HEK293T (cell line): ENCODE measurements around the gene SIX4.

Experiments used
- CTCF ChIA-PET: fragments of 350-600 bp; formaldehyde crosslinking; extraction: SDS; loops from one replicate; lab custom pipeline; 2021; ENCODE audit warnings: antibody characterized with exemption, inconsistent platforms; lab: Yijun Ruan, JAX
- POLR2A ChIA-PET: fragments of 350-600 bp; formaldehyde crosslinking; extraction: SDS; loops from one replicate; lab custom pipeline; 2020; ENCODE audit warnings: antibody characterized with exemption, inconsistent platforms; lab: Yijun Ruan, JAX
- DNase-seq: peaks from one replicate; pipeline ENCODE4 v3.0.0; 2012; ENCODE audit warnings: mixed read lengths; ENCODE audit errors: extremely low spot score
- ARNT ChIP-seq: fragments of 450-650 bp; IDR thresholded peaks from 2 replicates; pipeline ENCODE4 v1.6.1; 2017; ENCODE audit warnings: mild to moderate bottlenecking
- BHLHE40 ChIP-seq: fragments of 450-650 bp; IDR thresholded peaks from 2 replicates; pipeline ENCODE4 v1.6.1; 2016; ENCODE audit warnings: mild to moderate bottlenecking, moderate library complexity, borderline replicate concordance
- CTBP1 ChIP-seq: fragments of 450-650 bp; IDR thresholded peaks from 2 replicates; pipeline ENCODE4 v1.6.1; 2016; ENCODE audit warnings: borderline replicate concordance
- ELF4 ChIP-seq: fragments of 450-650 bp; IDR thresholded peaks from 2 replicates; pipeline ENCODE4 v1.6.1; 2017; ENCODE audit warnings: antibody characterized with exemption
- FOXA1 ChIP-seq: fragments of 450-650 bp; IDR thresholded peaks from 2 replicates; pipeline ENCODE4 v1.6.1; 2016; ENCODE audit warnings: mild to moderate bottlenecking
- FOXK2 ChIP-seq: fragments of 450-650 bp; IDR thresholded peaks from 2 replicates; pipeline ENCODE4 v1.6.1; 2016; ENCODE audit warnings: mild to moderate bottlenecking
- FOXM1 ChIP-seq: fragments of 450-650 bp; IDR thresholded peaks from 2 replicates; pipeline ENCODE4 v1.6.1; 2017; ENCODE audit warnings: mild to moderate bottlenecking, borderline replicate concordance
- HDGF ChIP-seq: fragments of 450-650 bp; IDR thresholded peaks from 2 replicates; pipeline ENCODE4 v1.6.1; 2017; ENCODE audit warnings: antibody characterized with exemption, borderline replicate concordance
- L3MBTL2 ChIP-seq: fragments of 450-650 bp; conservative IDR thresholded peaks from 2 replicates; pipeline ENCODE4 v1.6.1; 2016; ENCODE audit warnings: mild to moderate bottlenecking
- LEF1 ChIP-seq: fragments of 450-650 bp; IDR thresholded peaks from 2 replicates; pipeline ENCODE4 v1.6.1; 2017; ENCODE audit warnings: mild to moderate bottlenecking, borderline replicate concordance
- NFRKB ChIP-seq: fragments of 450-650 bp; IDR thresholded peaks from 2 replicates; pipeline ENCODE4 v1.6.1; 2016; ENCODE audit warnings: mild to moderate bottlenecking, moderate library complexity
- SP1 ChIP-seq: fragments of 450-650 bp; IDR thresholded peaks from 2 replicates; pipeline ENCODE4 v1.6.1; 2017
- SUZ12 ChIP-seq: fragments of 450-650 bp; IDR thresholded peaks from 2 replicates; pipeline ENCODE4 v1.6.1; 2016; ENCODE audit warnings: mild to moderate bottlenecking
- TARDBP ChIP-seq: fragments of 450-650 bp; IDR thresholded peaks from 2 replicates; pipeline ENCODE4 v1.6.1; 2016
- ZNF384 ChIP-seq: fragments of 450-650 bp; IDR thresholded peaks from 2 replicates; pipeline ENCODE4 v1.6.1; 2016
- TF ChIP-seq, protein P1 (sequence below): fragments of 450-650 bp; IDR thresholded peaks from 2 replicates; pipeline ENCODE4 v1.6.1; 2016

SIX4 gene

DNA sequence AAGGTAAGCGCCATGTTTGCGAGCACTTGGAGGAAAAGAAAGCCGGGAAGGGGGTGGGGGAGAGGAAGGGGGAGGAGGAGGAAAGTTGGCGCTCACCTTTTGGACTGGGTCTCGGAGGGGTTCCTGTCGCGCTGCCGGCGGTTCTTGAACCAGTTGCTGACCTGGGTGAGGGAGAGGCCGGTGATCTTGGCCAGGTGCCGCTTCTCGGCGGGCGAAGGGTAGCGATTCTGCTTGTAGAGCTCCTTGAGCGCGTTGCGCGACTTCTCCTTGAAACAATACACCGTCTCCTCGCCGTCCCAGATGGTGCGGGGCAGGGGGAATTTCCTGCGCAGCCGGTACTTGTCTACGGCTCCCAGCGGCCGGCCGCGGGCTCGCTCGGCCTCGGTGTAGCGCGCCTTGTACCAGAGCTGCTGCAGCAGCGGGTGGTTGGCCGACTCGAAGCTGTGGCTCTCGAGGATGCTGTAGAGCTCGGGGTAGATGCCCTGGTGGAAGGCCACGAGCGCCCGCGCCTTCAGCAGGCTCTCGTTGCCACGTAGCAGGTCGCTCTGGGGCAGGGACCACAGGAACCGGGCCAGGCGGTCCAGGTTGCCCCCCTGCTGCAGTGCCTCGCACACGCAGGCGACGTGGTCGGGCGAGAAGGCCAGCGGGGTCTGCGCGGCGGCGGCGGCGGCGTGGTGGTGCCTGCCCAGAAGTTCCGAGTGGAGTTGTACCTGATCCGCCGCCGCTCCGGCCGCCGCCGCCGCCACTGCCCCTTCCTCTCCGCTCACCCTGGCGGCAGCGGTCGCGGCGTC, 840 bp downstream of the SIX4 start:
- peak; percentile 31 for DNase-seq
- ChIA-PET CTCF (interaction anchor here (0.5 kb wide), 1 partner anchor 87 kb away, joined by 4 read pairs; no protein-coding TSS in a partner anchor), POLR2A (interaction anchor here (0.6 to 6.0 kb wide), 14 partner anchors 10 to 258 kb away, joined by 3 to 71 read pairs (median 4); partner anchors contain the start of genes SIX1, SLC38A6 and TRMT5)
- TF ChIP-seq ELF4 (no peak), NFRKB (no peak), BHLHE40 (no peak), LEF1 (no peak), CTBP1 (no peak), HDGF (no peak), TARDBP (no peak), ARNT (no peak), FOXM1 (no peak), ZNF384 (no peak), SP1 (no peak), FOXA1 (no peak)

DNA sequence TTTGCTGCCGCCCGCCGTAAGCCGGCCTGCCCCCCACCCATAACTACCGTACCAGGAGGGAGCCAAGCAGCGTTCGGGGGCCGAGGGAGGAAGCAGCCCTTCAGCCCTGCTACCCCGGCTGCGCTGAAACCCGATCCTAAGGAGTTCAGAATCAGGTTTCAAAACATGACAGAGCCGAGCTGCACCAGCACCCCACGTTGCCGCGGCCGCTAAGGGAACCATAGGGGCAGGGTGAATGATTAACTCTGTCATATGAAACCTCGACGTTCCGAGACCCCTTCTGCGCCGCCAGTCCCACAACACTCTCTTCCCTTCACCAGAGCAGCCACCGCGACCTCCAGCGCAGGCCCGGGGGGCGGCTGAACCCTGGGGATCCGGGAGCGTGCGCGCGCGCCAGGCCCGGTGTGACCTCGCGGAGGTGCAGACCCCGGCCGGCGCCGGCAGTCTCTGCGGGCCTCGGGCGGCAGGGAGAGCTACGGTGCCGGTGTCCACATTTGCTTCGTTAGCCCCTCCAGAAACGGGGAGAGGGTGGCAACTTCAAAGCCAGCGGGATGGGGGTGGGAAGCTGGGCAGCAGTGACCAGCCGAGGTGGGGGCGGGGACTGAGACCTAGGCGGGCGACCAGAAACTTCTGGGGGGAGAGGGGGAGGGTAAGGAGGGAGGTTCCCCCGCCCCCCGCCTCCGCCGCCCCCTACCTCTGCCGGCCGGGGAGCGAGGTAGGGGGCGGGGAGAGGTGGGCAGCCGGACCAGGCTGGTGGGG, 1.6 kb downstream of the SIX4 start:
- ChIA-PET CTCF (interaction anchor here (1.0 kb wide), 1 partner anchor 76 kb away, joined by 3 read pairs; no protein-coding TSS in a partner anchor), POLR2A (interaction anchor here (1.0 to 6.0 kb wide), 9 partner anchors 11 to 258 kb away, joined by 3 to 71 read pairs (median 4); partner anchors contain the start of genes SIX1, SLC38A6 and TRMT5)
- TF ChIP-seq FOXM1, result no peak
- TF ChIP-seq ELF4, result no peak
- TF ChIP-seq HDGF, result no peak
- TF ChIP-seq NFRKB, result no peak
- no peak for TF ChIP-seq LEF1
- TF ChIP-seq ZNF384, result no peak
- no peak for TF ChIP-seq ARNT
- no peak for TF ChIP-seq SP1
- no peak for TF ChIP-seq L3MBTL2
- TF ChIP-seq SUZ12, result no peak
- no peak for TF ChIP-seq FOXA1
- TF ChIP-seq, protein P1, sequence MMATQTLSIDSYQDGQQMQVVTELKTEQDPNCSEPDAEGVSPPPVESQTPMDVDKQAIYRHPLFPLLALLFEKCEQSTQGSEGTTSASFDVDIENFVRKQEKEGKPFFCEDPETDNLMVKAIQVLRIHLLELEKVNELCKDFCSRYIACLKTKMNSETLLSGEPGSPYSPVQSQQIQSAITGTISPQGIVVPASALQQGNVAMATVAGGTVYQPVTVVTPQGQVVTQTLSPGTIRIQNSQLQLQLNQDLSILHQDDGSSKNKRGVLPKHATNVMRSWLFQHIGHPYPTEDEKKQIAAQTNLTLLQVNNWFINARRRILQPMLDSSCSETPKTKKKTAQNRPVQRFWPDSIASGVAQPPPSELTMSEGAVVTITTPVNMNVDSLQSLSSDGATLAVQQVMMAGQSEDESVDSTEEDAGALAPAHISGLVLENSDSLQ, result no peak
- TF ChIP-seq TARDBP, result no peak
- no peak for TF ChIP-seq BHLHE40
- no peak for TF ChIP-seq FOXK2
- peak; percentile 55 for DNase-seq

DNA sequence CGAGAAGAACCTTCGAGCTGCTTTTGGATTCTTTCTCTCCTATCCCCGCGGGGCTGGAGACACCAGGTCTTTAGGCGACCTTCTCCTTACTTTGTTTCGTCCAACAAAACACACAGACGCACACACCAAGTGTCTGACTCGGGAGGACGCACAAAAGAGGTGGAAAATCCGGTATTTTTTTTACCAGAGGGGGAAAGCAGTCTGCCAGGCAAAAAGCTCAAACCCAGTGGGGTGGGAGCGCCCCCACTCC, 2.1 kb downstream of the SIX4 start:
- CTCF ChIA-PET, result interaction anchor here (0.7 to 1.0 kb wide), 2 partner anchors 70 to 76 kb away, joined by 3 read pairs; no protein-coding TSS in a partner anchor
- POLR2A ChIA-PET, result interaction anchor here (1.0 to 6.0 kb wide), 7 partner anchors 12 to 97 kb away, joined by 3 to 71 read pairs (median 5); partner anchors contain the start of gene SIX1
- no peak for DNase-seq
- no peak for TF ChIP-seq FOXA1
- TF ChIP-seq, protein P1, result no peak
- TF ChIP-seq ARNT, result no peak
- TF ChIP-seq FOXM1, result no peak
- no peak for TF ChIP-seq L3MBTL2
- no peak for TF ChIP-seq BHLHE40
- no peak for TF ChIP-seq FOXK2
- no peak for TF ChIP-seq NFRKB
- no peak for TF ChIP-seq SP1
- TF ChIP-seq SUZ12, result no peak
- no peak for TF ChIP-seq CTBP1
- TF ChIP-seq TARDBP, result no peak
- no peak for TF ChIP-seq ELF4
- TF ChIP-seq LEF1, result no peak
- no peak for TF ChIP-seq ZNF384
- no peak for TF ChIP-seq HDGF

DNA sequence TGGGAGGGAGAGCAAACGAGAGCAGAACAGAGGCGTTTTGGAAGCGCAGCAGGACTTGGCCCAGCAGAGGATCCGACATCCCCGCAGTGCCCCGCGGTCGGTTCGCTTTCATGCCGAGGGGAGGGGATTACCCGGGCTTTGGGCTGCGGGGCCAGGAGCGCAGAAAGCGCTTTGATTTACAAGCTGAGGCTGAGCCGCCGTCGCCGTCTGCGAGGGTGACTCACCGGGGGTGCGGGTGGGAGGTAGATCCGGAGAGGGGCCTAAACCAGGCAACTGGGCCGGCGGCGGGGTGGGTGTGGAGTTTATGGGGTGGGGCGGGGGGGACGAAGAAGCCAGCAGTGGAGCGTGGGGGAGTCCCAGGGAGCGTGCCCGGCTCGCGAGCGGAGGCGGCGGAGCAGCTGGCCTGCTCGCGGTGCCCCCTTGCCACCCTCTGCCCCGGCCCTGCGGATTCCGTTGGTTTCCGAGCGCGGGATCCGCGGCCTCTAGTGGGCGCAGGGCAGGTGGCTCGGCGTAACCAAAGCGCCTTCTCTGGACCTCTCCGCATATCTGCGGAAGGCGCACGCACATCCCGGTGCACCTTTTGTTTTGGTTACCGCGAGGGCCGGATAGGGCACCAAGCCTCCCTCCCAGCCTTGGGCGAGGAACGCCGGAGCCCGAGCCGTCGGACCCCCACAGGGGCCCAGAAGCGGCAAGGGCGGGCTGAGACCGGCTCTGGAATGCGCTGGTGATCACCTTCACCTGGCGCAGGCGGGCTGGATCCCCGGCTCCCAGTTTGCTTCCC, 2.6 kb downstream of the SIX4 start:
- ChIA-PET POLR2A (interaction anchor here (1.3 to 6.0 kb wide), 6 partner anchors 11 to 84 kb away, joined by 3 to 71 read pairs (median 8); partner anchors contain the start of gene SIX1), CTCF (interaction anchor here (0.7 to 1.0 kb wide), 4 partner anchors 65 to 97 kb away, joined by 3 read pairs; no protein-coding TSS in a partner anchor)
- DNase-seq, result peak; percentile 58
- no peak for TF ChIP-seq HDGF
- no peak for TF ChIP-seq SP1
- TF ChIP-seq BHLHE40, result no peak
- TF ChIP-seq, protein P1, result no peak
- TF ChIP-seq L3MBTL2, result no peak
- no peak for TF ChIP-seq SUZ12
- no peak for TF ChIP-seq TARDBP
- no peak for TF ChIP-seq FOXM1
- no peak for TF ChIP-seq FOXK2
- TF ChIP-seq CTBP1, result no peak
- no peak for TF ChIP-seq ZNF384
- TF ChIP-seq FOXA1, result no peak
- no peak for TF ChIP-seq LEF1
- no peak for TF ChIP-seq ARNT
- no peak for TF ChIP-seq ELF4
- no peak for TF ChIP-seq NFRKB

DNA sequence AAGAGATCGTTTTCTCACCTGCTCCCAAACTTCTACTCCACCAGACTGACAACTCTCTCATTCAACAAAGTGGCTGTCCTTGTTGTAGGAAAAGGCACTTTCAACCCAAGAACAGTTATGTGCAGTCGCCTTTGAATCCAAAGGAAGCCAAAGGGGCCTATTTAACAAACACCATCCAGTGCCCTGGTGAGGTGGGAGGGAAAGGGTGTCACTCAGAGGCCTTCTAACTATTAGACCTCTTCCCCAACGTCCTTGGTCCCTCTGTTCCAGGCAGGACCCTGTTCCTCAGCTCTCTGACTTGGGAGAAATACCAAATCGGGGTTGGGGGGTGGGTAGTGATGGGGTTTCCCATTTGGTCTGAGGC, 3.2 kb downstream of the SIX4 start:
- TF ChIP-seq TARDBP, result no peak
- no peak for TF ChIP-seq L3MBTL2
- TF ChIP-seq NFRKB, result no peak
- no peak for TF ChIP-seq ARNT
- no peak for TF ChIP-seq FOXA1
- no peak for TF ChIP-seq HDGF
- TF ChIP-seq, protein P1, result peak; percentile 54
- DNase-seq, result no peak
- ChIA-PET CTCF (interaction anchor here (0.8 kb wide), 2 partner anchors 65 to 96 kb away, joined by 3 read pairs; no protein-coding TSS in a partner anchor), POLR2A (interaction anchor here (1.6 to 6.0 kb wide), 5 partner anchors 16 to 71 kb away, joined by 4 to 71 read pairs (median 12); partner anchors contain the start of gene SIX1)
